Measurements from ENCODE around the gene RPL35.

Gene RPL35

GRCh38 chr9:124868511-124869465 lies 7.0 kb upstream of the RPL35 start:
- Mint-ChIP-seq H3K9me3 (no peaks in the 10 kb centered on the region), H3K27me3 (ENCODE audit: low read depth) (no peaks in the 10 kb centered on the region), H3K4me3 (peak overlapping the region; percentile 96 to 97 (median 96)), H3K4me1 (peaks cover 34% of the 10 kb centered on the region), H3K27ac (peak overlapping the region; percentile 89 to 98 (median 96)), H3K36me3 (ENCODE audit: low read depth) (peaks cover 11% of the 10 kb centered on the region)
- TF ChIP-seq CTCF (IDR thresholded peaks at IDR 0.05; ENCODE audit: unreplicated experiment in 3 of 3), result no peak

GRCh38 chr9:124863371-124863871 lies 1.7 kb upstream of the RPL35 start:
- H3K36me3 Mint-ChIP-seq (ENCODE audit: low read depth), result peaks cover 26% of the 10 kb centered on the region
- no peak for TF ChIP-seq CTCF (IDR thresholded peaks at IDR 0.05; ENCODE audit: unreplicated experiment in 3 of 3)
- peaks cover 38% of the 10 kb centered on the region for H3K4me1 Mint-ChIP-seq
- no peaks in the 10 kb centered on the region for H3K27me3 Mint-ChIP-seq (ENCODE audit: low read depth)
- H3K4me3 Mint-ChIP-seq, result peak overlapping the region; percentile 64 to 88 (median 79)
- H3K27ac Mint-ChIP-seq, result peak overlapping the region; percentile 54 to 91 (median 82)
- H3K9me3 Mint-ChIP-seq, result no peaks in the 10 kb centered on the region

- peak overlapping the region; percentile 88 to 94 (median 92) for H3K4me3 Mint-ChIP-seq
- no peaks in the 10 kb centered on the region for H3K27me3 Mint-ChIP-seq (ENCODE audit: low read depth)
- H3K27ac Mint-ChIP-seq, result peak overlapping the region; percentile 96 to 98 (median 98)
- H3K36me3 Mint-ChIP-seq (ENCODE audit: low read depth), result peaks cover 32% of the 10 kb centered on the region
- peaks cover 32% of the 10 kb centered on the region for H3K4me1 Mint-ChIP-seq
- no peaks in the 10 kb centered on the region for H3K9me3 Mint-ChIP-seq
- TF ChIP-seq CTCF (IDR thresholded peaks at IDR 0.05; ENCODE audit: unreplicated experiment in 3 of 3), result no peak
These were observed 995 bp downstream of the RPL35 start for GRCh38 chr9:124860582-124861341.

- peaks cover 32% of the 10 kb centered on the region for H3K36me3 Mint-ChIP-seq (ENCODE audit: low read depth)
- no peak for TF ChIP-seq CTCF (IDR thresholded peaks at IDR 0.05; ENCODE audit: unreplicated experiment in 3 of 3)
- no peaks in the 10 kb centered on the region for H3K9me3 Mint-ChIP-seq
- H3K27me3 Mint-ChIP-seq (ENCODE audit: low read depth), result no peaks in the 10 kb centered on the region
- H3K27ac Mint-ChIP-seq, result peak overlapping the region; percentile 42 to 98 (median 96)
- peaks cover 32% of the 10 kb centered on the region for H3K4me1 Mint-ChIP-seq
- peak overlapping the region; percentile 88 to 94 (median 92) for H3K4me3 Mint-ChIP-seq
These were observed 1.8 kb downstream of the RPL35 start for GRCh38 chr9:124859803-124860581.

- no peaks in the 10 kb centered on the region for H3K9me3 Mint-ChIP-seq
- peaks cover 32% of the 10 kb centered on the region for H3K36me3 Mint-ChIP-seq (ENCODE audit: low read depth)
- H3K4me1 Mint-ChIP-seq, result peaks cover 31% of the 10 kb centered on the region
- TF ChIP-seq CTCF (IDR thresholded peaks at IDR 0.05; ENCODE audit: unreplicated experiment in 3 of 3), result no peak
- H3K27ac Mint-ChIP-seq, result no peak overlapping the region
- peak overlapping the region in 2 of 3 experiments; percentile 8 to 35 for H3K4me3 Mint-ChIP-seq
- H3K27me3 Mint-ChIP-seq (ENCODE audit: low read depth), result no peaks in the 10 kb centered on the region
These were observed 3.3 kb downstream of the RPL35 start for GRCh38 chr9:124858330-124859046.
